Aorta (tissue), 5 donors: ENCODE data around the gene MAP2K4. TPM values are rescaled to one million over a fixed set of nuclear protein-coding genes. Genes with fewer than 3 reads are reported as not detected.
"Not testable (repeated sequence)": the region's sequence is repeated elsewhere in the genome, so short reads cannot be mapped to it uniquely, and the experiment has no call there.

ENCODE experiments used
- ATAC-seq: fragments of 200-7000 bp; cut with Tn5 transposase; one replicate; pipeline ENCODE4 v1.9.1; 2022; ENCODE audit warnings: moderate library complexity; ENCODE audit not compliant: low FRiP score
- DNase-seq, 2 donors: peaks; one replicate each; pipeline ENCODE4 v3.0.0-alpha.2; 2020
- H3K27ac ChIP-seq, 2 donors: one replicate each; pipeline ENCODE4 v1.5.1; 2013; ENCODE audit warnings: low read length in 2 of 2, mild to moderate bottlenecking in 2 of 2, moderate library complexity in 2 of 2, control low read depth in 1 of 2, inconsistent platforms in 1 of 2, low read depth in 1 of 2
- H3K27me3 ChIP-seq, 2 donors: one replicate each; pipeline ENCODE4 v1.6.1; 2013; ENCODE audit warnings: control low read depth in 1 of 2, low read length in 1 of 2, mild to moderate bottlenecking in 1 of 2, moderate library complexity in 1 of 2; ENCODE audit not compliant: insufficient read depth in 2 of 2, control insufficient read depth in 1 of 2
- H3K36me3 ChIP-seq, 2 donors: one replicate each; pipeline ENCODE4 v1.6.1; 2013; ENCODE audit warnings: control low read depth in 1 of 2, low read length in 1 of 2, mild to moderate bottlenecking in 1 of 2; ENCODE audit not compliant: insufficient read depth in 2 of 2, control insufficient read depth in 1 of 2
- H3K4me1 ChIP-seq, 2 donors: one replicate each; pipeline ENCODE4 v1.6.1; 2013; ENCODE audit warnings: low read length in 2 of 2, control low read depth in 1 of 2, mild to moderate bottlenecking in 1 of 2, moderate library complexity in 1 of 2; ENCODE audit not compliant: insufficient read depth in 2 of 2, control insufficient read depth in 1 of 2
- H3K4me3 ChIP-seq, 2 donors: one replicate each; pipeline ENCODE4 v1.5.1; 2013; ENCODE audit warnings: low read length in 2 of 2, control low read depth in 1 of 2, mild to moderate bottlenecking in 1 of 2
- H3K9me3 ChIP-seq: one replicate; pipeline ENCODE4 v1.6.1; 2013; ENCODE audit warnings: mild to moderate bottlenecking, low read length; ENCODE audit not compliant: control insufficient read depth
- WGBS, 2 donors: extraction: QIAGEN DNeasy Blood & Tissue Kit; methylation state at CpG; one replicate each; pipeline ENCODE4 v1.1.7; 2013; 5-methylcytosine and 5-hydroxymethylcytosine counted together
- intact Hi-C, 2 donors: fragments of 100-400 bp; cut with DNase I; formaldehyde crosslinking; loops; one replicate each; pipeline versions ENCODE4 v1.14.2 to v1.15.0; 2022
- long read RNA-seq, 2 donors: library from polyadenylated mRNA; unstranded; transcript quantifications; one replicate each; pipeline ENCODE4 v2.0.0, GENCODE V29; 2020 to 2021
- polyA plus RNA-seq, 2 donors: library from polyadenylated mRNA; stranded (reverse); fragments of 200-250 nt; gene quantifications; one replicate each; pipeline ENCODE4 v1.2.3, GENCODE V29; 2013
- total RNA-seq, 2 donors: library from RNA; stranded (reverse); fragmentation: NEBNext Ultra II Directional; extraction: Animal tissue kit (Norgen Biotek cat#: 25700); gene quantifications; one replicate each; pipeline ENCODE4 v1.2.1, GENCODE V29; 2021
- donor health status: healthy with polysubstance abuse.
- donor health status: Bipolar disorder and iron deficiency.
- donor health status: DM: no; HTN: no; CAD: no.
- donor health status: DM: no; HTN: no; CAD: no.
- donor health status: DM: yes; HTN: yes; CAD: no.

Gene MAP2K4
- 10 to 100 TPM; 34.3 to 39.3 TPM for total RNA-seq
- 10 to 100 TPM in 1 of 2 donors, 1 to 10 TPM in 1; 9.3 to 13.4 TPM for polyA plus RNA-seq
- long read RNA-seq, donor 1, partial matches to known transcripts: 1 of 3 reads
- long read RNA-seq, donor 1, other reads (novel, unspliced or antisense): 1 of 3 reads
- long read RNA-seq, donor 2, partial matches to known transcripts: 1 of 20 reads
- long read RNA-seq, donor 2, other reads (novel, unspliced or antisense): 12 of 20 reads

GRCh38 chr17:12020642-12021622 lies at the start of gene MAP2K4:
TSS of gene MAP2K4 (plus strand) at chr17:12020877. CDS start at chr17:12020887, 10 bp downstream.
- 0 to 1% methylated on average over 56 to 123 of the region's 123 CpGs for WGBS, 2 donors
- ATAC-seq: peak; percentile 100
- H3K36me3 ChIP-seq: no peaks in the 10 kb centered on the region

GRCh38 chr17:11972741-11973140 lies 47.9 kb upstream of the MAP2K4 start:
- intact Hi-C loops, H3K4me1 ChIP-seq, DNase-seq, H3K9me3 ChIP-seq, ATAC-seq, H3K4me3 ChIP-seq, H3K36me3 ChIP-seq, H3K27ac ChIP-seq, H3K27me3 ChIP-seq: not testable (repeated sequence)
- 93 to 98% methylated on average over 19 of the region's 19 CpGs for WGBS, 2 donors

More at GRCh38 chr17:12020642-12021622, at the start of gene MAP2K4:
- DNase-seq: peak; percentile 95 to 98
- peaks cover 2 to 6% of the 10 kb centered on the region in 2 donors for H3K4me1 ChIP-seq
- peak within 1 kb of the TSS; percentile 80 for H3K27ac ChIP-seq
- intact Hi-C loops: no loop called here
- no peaks in the 10 kb centered on the region for H3K9me3 ChIP-seq
- no peaks in the 10 kb centered on the region for H3K27me3 ChIP-seq
- H3K4me3 ChIP-seq: peak within 1 kb of the TSS; percentile 78 to 100

GRCh38 chr17:11979795-11980194 lies 40.9 kb upstream of the MAP2K4 start:
- intact Hi-C loops: loop anchor here in 1 of 2 donors (10.0 kb wide), 1 partner anchor 1105 kb away; no protein-coding TSS in a partner anchor
- DNase-seq (no peak), ATAC-seq (no peak)
- no peaks in the 10 kb centered on the region for H3K9me3 ChIP-seq
- no peaks in the 10 kb centered on the region for H3K4me1 ChIP-seq
- no peak overlapping the region for H3K27ac ChIP-seq
- H3K4me3 ChIP-seq: no peak overlapping the region
- H3K27me3 ChIP-seq: no peaks in the 10 kb centered on the region
- peaks cover 12 to 18% of the 10 kb centered on the region in 2 donors for H3K36me3 ChIP-seq
- 80 to 84% methylated on average over 3 of the region's 3 CpGs for WGBS, 2 donors

- peaks cover 12 to 18% of the 10 kb centered on the region in 2 donors for H3K36me3 ChIP-seq
- no peak for DNase-seq
- 67 to 71% methylated on average over 2 of the region's 2 CpGs for WGBS, 2 donors
- H3K4me3 ChIP-seq: no peak overlapping the region
- H3K27ac ChIP-seq: no peak overlapping the region
- ATAC-seq: no peak
- no peaks in the 10 kb centered on the region for H3K4me1 ChIP-seq
- intact Hi-C loops: loop anchor here in 1 of 2 donors (10.0 kb wide), 1 partner anchor 1106 kb away; no protein-coding TSS in a partner anchor
- no peaks in the 10 kb centered on the region for H3K27me3 ChIP-seq
- no peaks in the 10 kb centered on the region for H3K9me3 ChIP-seq
Observed at GRCh38 chr17:11980813-11981212, 39.9 kb upstream of the MAP2K4 start.

GRCh38 chr17:11981862-11982261 lies 38.8 kb upstream of the MAP2K4 start:
- 96% methylated on average over 4 of the region's 4 CpGs for WGBS, 2 donors
- H3K4me1 ChIP-seq: no peaks in the 10 kb centered on the region
- H3K9me3 ChIP-seq: no peaks in the 10 kb centered on the region
- no peak overlapping the region for H3K27ac ChIP-seq
- ATAC-seq (no peak), DNase-seq (no peak)
- H3K4me3 ChIP-seq: no peak overlapping the region
- intact Hi-C loops: loop anchor here in 1 of 2 donors (10.0 kb wide), 1 partner anchor 1107 kb away; no protein-coding TSS in a partner anchor
- H3K27me3 ChIP-seq: no peaks in the 10 kb centered on the region
- peaks cover 12 to 18% of the 10 kb centered on the region in 2 donors for H3K36me3 ChIP-seq

GRCh38 chr17:11986179-11986941 lies 34.3 kb upstream of the MAP2K4 start:
- Histone ChIP-seq H3K4me3 (no peak overlapping the region), H3K27ac (no peak overlapping the region), H3K9me3 (no peaks in the 10 kb centered on the region), H3K36me3 (peaks cover 5 to 10% of the 10 kb centered on the region in 2 donors), H3K4me1 (no peaks in the 10 kb centered on the region), H3K27me3 (no peaks in the 10 kb centered on the region)
- peak; percentile 63 for ATAC-seq
- intact Hi-C loops: loop anchor here in 1 of 2 donors (10.0 kb wide), 1 partner anchor 1112 kb away; no protein-coding TSS in a partner anchor
- 77 to 78% methylated on average over 4 of the region's 4 CpGs for WGBS, 2 donors
- DNase-seq: no peak

GRCh38 chr17:11986942-11987329 lies 33.7 kb upstream of the MAP2K4 start:
- WGBS, 2 donors: 8 to 15% methylated on average over 5 of the region's 5 CpGs
- ATAC-seq (peak; percentile 76), DNase-seq (no peak)
- Histone ChIP-seq H3K4me3 (no peak overlapping the region), H3K4me1 (no peaks in the 10 kb centered on the region), H3K27ac (no peak overlapping the region), H3K36me3 (peaks cover 5 to 14% of the 10 kb centered on the region in 2 donors), H3K9me3 (no peaks in the 10 kb centered on the region), H3K27me3 (no peaks in the 10 kb centered on the region)
- intact Hi-C loops: loop anchor here in 1 of 2 donors (10.0 kb wide), 1 partner anchor 1112 kb away; no protein-coding TSS in a partner anchor

GRCh38 chr17:11990363-11990983 lies 30.2 kb upstream of the MAP2K4 start:
- Histone ChIP-seq H3K36me3 (peaks cover 0 to 9% of the 10 kb centered on the region in 2 donors), H3K4me3 (no peak overlapping the region), H3K9me3 (no peaks in the 10 kb centered on the region), H3K27me3 (no peaks in the 10 kb centered on the region), H3K4me1 (no peaks in the 10 kb centered on the region), H3K27ac (no peak overlapping the region)
- DNase-seq: no peak
- intact Hi-C loops: no loop called here
- 87 to 90% methylated on average over 7 of the region's 7 CpGs for WGBS, 2 donors
- ATAC-seq: no peak
